K562 (cell line): ENCODE results near the gene COL21A1. TPM values are rescaled to one million over a fixed set of nuclear protein-coding genes. Genes with fewer than 3 reads are reported as not detected.

ENCODE experiments used
- ATAC-seq: fragments of 200-7000 bp; cut with Tn5 transposase; 3 replicates; pipeline ENCODE4 v1.9.1; 2020; ENCODE audit warnings: moderate library complexity
- BruUV-seq: library from RNA; stranded (reverse); fragments of 400-500 nt; replicated peaks from 2 replicates; lab custom pipeline; 2021; lab: Mats Ljungman, UMichigan
- CTCF ChIA-PET: fragments of 300-600 bp; formaldehyde crosslinking; extraction: SDS; loops from one replicate; lab custom pipeline; 2021; ENCODE audit warnings: low intra/inter-chr PET ratio; lab: Yijun Ruan, JAX
- POLR2A ChIA-PET: fragments of 300-600, 350-650 bp; sonication (Branson Sonifier 250); formaldehyde crosslinking; extraction: SDS; loops from one replicate; lab custom pipeline; 2021; ENCODE audit warnings: antibody characterized with exemption, inconsistent platforms; lab: Yijun Ruan, JAX
- DNase-seq, 4 experiments: peaks; one replicate each; pipeline versions ENCODE4 v3.0.0 to v3.0.0-alpha.2; 2011 to 2018; ENCODE audit warnings: low spot score in 3 of 4, mixed read lengths in 3 of 4; ENCODE audit errors: extremely low read depth in 1 of 4
- FAIRE-seq: peaks from 2 replicates; lab custom pipeline; 2011; peaks lifted over from hg19 to GRCh38; lab: Jason Lieb, UNC
- H2AFZ ChIP-seq: 2 replicates; pipeline ENCODE4 v1.6.0; 2011; ENCODE audit warnings: low read depth, low read length, control low read depth, inconsistent platforms
- H3K27ac ChIP-seq: fragments of 200-600 bp; 3 replicates; pipeline ENCODE4 v1.8.0; 2011; ENCODE audit warnings: low read depth, mild to moderate bottlenecking, control low read depth, inconsistent platforms, low read length, moderate library complexity, mixed read lengths; ENCODE audit errors: extremely low read depth
- H3K27me3 ChIP-seq, 2 experiments: fragments of 300-600 bp in 1 of 2; 2 replicates in 1 of 2; 3 replicates in 1 of 2; pipeline versions ENCODE4 v1.6.0 to v1.8.0; 2011; ENCODE audit warnings: inconsistent platforms in 2 of 2, low read length in 2 of 2, mild to moderate bottlenecking in 1 of 2, mixed read lengths in 1 of 2, moderate library complexity in 1 of 2; ENCODE audit not compliant: control insufficient read depth in 2 of 2, insufficient read depth in 2 of 2
- H3K36me3 ChIP-seq: fragments of 300-600 bp; 3 replicates; pipeline ENCODE4 v1.8.0; 2011; ENCODE audit warnings: mild to moderate bottlenecking, low read length, inconsistent platforms; ENCODE audit not compliant: control insufficient read depth, insufficient read depth
- H3K4me1 ChIP-seq, 2 experiments: fragments of 200-600 bp in 1 of 2; replicated peaks in 1 of 2; 2 replicates in 1 of 2; 3 replicates in 1 of 2; pipeline versions ENCODE4 v1.5.1 to v1.8.0; 2011; ENCODE audit warnings: inconsistent platforms in 2 of 2, low read length in 2 of 2, mild to moderate bottlenecking in 1 of 2, mixed read lengths in 1 of 2, moderate library complexity in 1 of 2; ENCODE audit not compliant: control insufficient read depth in 2 of 2, insufficient read depth in 2 of 2
- H3K4me2 ChIP-seq: 2 replicates; pipeline ENCODE4 v1.6.1; 2011; ENCODE audit warnings: low read length, control low read depth, inconsistent platforms, mixed read lengths; ENCODE audit not compliant: insufficient read depth
- H3K4me3 ChIP-seq: fragments of 200-600 bp; sonication (generic), shearing (Covaris generic); 2 replicates; pipeline ENCODE4 v1.5.1; 2016; ENCODE audit warnings: control low read depth, inconsistent platforms
- H3K79me2 ChIP-seq: fragments of 200-600 bp; 3 replicates; pipeline ENCODE4 v1.8.0; 2011; ENCODE audit warnings: low read length, inconsistent platforms; ENCODE audit not compliant: control insufficient read depth, insufficient read depth
- H3K9ac ChIP-seq, 2 experiments: 2 replicates each; pipeline versions ENCODE4 v1.6.0 to v1.6.1; 2011; ENCODE audit warnings: low read depth in 2 of 2, low read length in 2 of 2, control low read depth in 1 of 2, inconsistent platforms in 1 of 2, mild to moderate bottlenecking in 1 of 2, mixed read lengths in 1 of 2; ENCODE audit not compliant: insufficient read depth in 1 of 2
- H3K9me1 ChIP-seq: one replicate; pipeline ENCODE4 v1.6.0; 2011; ENCODE audit warnings: inconsistent platforms, mild to moderate bottlenecking, low read length, moderate library complexity; ENCODE audit not compliant: control insufficient read depth, insufficient read depth
- H3K9me3 ChIP-seq: replicated peaks from 2 replicates; pipeline ENCODE4 v1.5.1; 2011; ENCODE audit warnings: low read depth, low read length, inconsistent platforms; ENCODE audit not compliant: control insufficient read depth, insufficient read depth
- H4K20me1 ChIP-seq: replicated peaks from 2 replicates; pipeline ENCODE4 v1.6.1; 2011; ENCODE audit warnings: low read length, inconsistent platforms, mixed read lengths; ENCODE audit not compliant: control insufficient read depth, insufficient read depth
- DNMT1 ChIP-seq: fragments of 450-650 bp; IDR thresholded peaks from 2 replicates; pipeline ENCODE4 v1.6.1; 2016; ENCODE audit warnings: antibody characterized with exemption, mild to moderate bottlenecking
- HIVEP1 ChIP-seq: fragments of 250-450 bp; sonication (Bioruptor Pico); IDR thresholded peaks from 2 replicates; pipeline ENCODE4 v1.4.0; 2020; ENCODE audit warnings: mild to moderate bottlenecking
- KHSRP ChIP-seq: fragments of 450-650 bp; IDR thresholded peaks from 2 replicates; pipeline ENCODE4 v1.6.1; 2017
- MBD2 ChIP-seq: sonication (generic); IDR thresholded peaks from 2 replicates; pipeline ENCODE4 v1.6.1; 2016; ENCODE audit warnings: low read depth, borderline replicate concordance
- MCM2 ChIP-seq: fragments of 450-650 bp; IDR thresholded peaks from 2 replicates; pipeline ENCODE4 v1.6.1; 2017; ENCODE audit warnings: low read depth, mild to moderate bottlenecking
- MTF1 ChIP-seq: fragments of 250-450 bp; sonication (Bioruptor Pico); IDR thresholded peaks from 2 replicates; pipeline ENCODE4 v1.9.0; 2021; ENCODE audit warnings: moderate library complexity, mild to moderate bottlenecking, inconsistent platforms, borderline replicate concordance
- MYBL2 ChIP-seq, 2 experiments: fragments of 450-650 bp in 1 of 2; sonication (generic) in 1 of 2; formaldehyde crosslinking in 1 of 2; IDR thresholded peaks; 2 replicates each; pipeline versions ENCODE4 v1.6.1 to v1.8.1; 2017 to 2022; ENCODE audit warnings: borderline replicate concordance in 1 of 2, inconsistent platforms in 1 of 2, low read depth in 1 of 2, mild to moderate bottlenecking in 1 of 2, missing genetic modification reagents in 1 of 2, moderate library complexity in 1 of 2
- NCOA6 ChIP-seq: fragments of 450-650 bp; IDR thresholded peaks from 2 replicates; pipeline ENCODE4 v1.6.1; 2017; ENCODE audit warnings: mild to moderate bottlenecking
- NELFE ChIP-seq: IDR thresholded peaks from 2 replicates; pipeline ENCODE4 v1.6.1; 2011; ENCODE audit warnings: mild to moderate bottlenecking; ENCODE audit not compliant: insufficient read depth, insufficient read length
- NR1H2 ChIP-seq: sonication (generic); formaldehyde crosslinking; IDR thresholded peaks from 2 replicates; pipeline ENCODE4 v1.4.0; 2020; ENCODE audit warnings: mild to moderate bottlenecking, missing genetic modification reagents
- SAFB ChIP-seq: fragments of 200-400 bp; formaldehyde crosslinking; IDR thresholded peaks from 2 replicates; pipeline ENCODE4 v1.6.1; 2017; ENCODE audit warnings: low read depth, low read length, borderline replicate concordance
- WGBS: fragments of 100-300 bp; shearing (Covaris generic); methylation state at CpG from one replicate; pipeline ENCODE4 v1.1.6; 2016; ENCODE audit warnings: low coverage, mixed read lengths; ENCODE audit not compliant: insufficient coverage; ENCODE audit errors: missing lambda C conversion rate; 5-methylcytosine and 5-hydroxymethylcytosine counted together
- in situ Hi-C: fragments of 300-500 bp; cut with MboI; formaldehyde crosslinking; loops from 4 replicates; pipeline ENCODE4 v1.15.0; 2018; ENCODE audit warnings: inconsistent platforms, mixed read lengths
- intact Hi-C: fragments of 100-400 bp; cut with micrococcal nuclease; formaldehyde crosslinking; loops from 2 replicates; pipeline ENCODE4 v1.14.2; 2022
- polyA plus RNA-seq, 8 experiments: library from polyadenylated mRNA; depleted of rRNA in 4 of 8; stranded (reverse) in 5 of 8; unstranded in 3 of 8; fragments of >200 nt; fragmentation: Nextera tagmentation in 2 of 8; fragmentation: Illumina TruSeq in 1 of 8; extraction: Ambion mirVana in 2 of 8; extraction: Trizol in 1 of 8; gene quantifications; 2 replicates each; pipeline versions ENCODE4 v1.2.1 to v1.2.3, GENCODE V29; 2011 to 2014; ENCODE audit warnings: inconsistent platforms in 1 of 8, missing spikeins in 1 of 8
- total RNA-seq, 7 experiments: library from RNA; depleted of rRNA in 6 of 7; stranded (reverse); fragments of >200 nt in 6 of 7; fragmentation: Illumina TruSeq in 2 of 7; extraction: Trizol in 2 of 7; gene quantifications; 2 replicates each; pipeline versions ENCODE4 v1.2.1 to v1.2.3, GENCODE V29; 2011 to 2021; ENCODE audit warnings: low replicate concordance in 1 of 7
- TF ChIP-seq, protein P1 (sequence below), 2 experiments: fragments of 450-650 bp; formaldehyde crosslinking in 1 of 2; IDR thresholded peaks; 2 replicates each; pipeline versions ENCODE4 v1.4.0 to v1.6.1; 2014 to 2020; ENCODE audit warnings: mild to moderate bottlenecking in 2 of 2, borderline replicate concordance in 1 of 2, low read depth in 1 of 2

Gene COL21A1
- total and polyA plus RNA-seq, 9 of the 15 experiments (the other 6 are each of a cell fraction or from before 2014, with no cell fraction given), result 0.03 to 0.76 (median 0.25) TPM

DNA sequence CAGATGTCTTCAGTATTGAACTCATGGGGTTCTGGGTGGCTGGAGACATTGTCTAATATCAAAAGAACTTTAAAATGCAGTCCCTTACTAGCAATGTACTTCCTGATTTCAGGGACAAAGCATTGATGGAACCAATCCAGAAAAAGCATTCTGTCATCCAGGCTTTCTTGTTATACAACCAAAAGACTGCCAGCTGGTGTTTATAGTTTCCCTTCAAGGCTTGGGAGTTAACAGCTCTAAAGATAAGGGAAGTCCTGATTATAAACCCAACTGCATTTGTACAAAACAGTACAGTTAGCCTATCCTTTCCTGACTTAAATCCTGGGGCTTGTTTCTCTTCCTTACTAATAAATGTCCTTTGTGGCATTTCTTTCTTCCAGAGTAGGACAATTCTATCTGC lies 160.0 kb downstream of the COL21A1 start (continued):
- TF ChIP-seq MCM2 (no peak), MTF1 (CRISPR knock-in tag) (no peak), SAFB (no peak), NR1H2 (no peak), MBD2 (no peak), DNMT1 (no peak), KHSRP (no peak), NELFE (no peak), MYBL2 (IDR thresholded peaks at IDR 0.05; ENCODE audit: low read depth) (no peak), MYBL2 (CRISPR knock-in tag; IDR thresholded peaks at IDR 0.05; ENCODE audit: borderline replicate concordance) (no peak)

GRCh38 chr6:56079751-56080540 lies 167.4 kb downstream of the COL21A1 start:
- Histone ChIP-seq H3K9me1 (no peaks in the 10 kb centered on the region), H3K9ac (no peak overlapping the region), H3K27ac (no peak overlapping the region), H3K9me3 (no peaks in the 10 kb centered on the region), H3K4me1 (no peaks in the 10 kb centered on the region), H3K79me2 (no peaks in the 10 kb centered on the region), H3K4me3 (no peak overlapping the region), H3K27me3 (no peaks in the 10 kb centered on the region), H2AFZ (no peak overlapping the region), H3K4me2 (no peak overlapping the region), H4K20me1 (no peaks in the 10 kb centered on the region), H3K36me3 (no peaks in the 10 kb centered on the region)
- ATAC-seq (no peak), DNase-seq (no peak), FAIRE-seq (no peak)
- in situ Hi-C loops, result no loop called here
- ChIA-PET POLR2A (no interaction called here), CTCF (no interaction called here)
- intact Hi-C loops, result no loop called here
- BruUV-seq, result no TSS peak
- WGBS, result 3% methylated on average over 2 of the region's 2 CpGs
- TF ChIP-seq HIVEP1 (CRISPR knock-in tag), result no peak
- TF ChIP-seq, protein P1, sequence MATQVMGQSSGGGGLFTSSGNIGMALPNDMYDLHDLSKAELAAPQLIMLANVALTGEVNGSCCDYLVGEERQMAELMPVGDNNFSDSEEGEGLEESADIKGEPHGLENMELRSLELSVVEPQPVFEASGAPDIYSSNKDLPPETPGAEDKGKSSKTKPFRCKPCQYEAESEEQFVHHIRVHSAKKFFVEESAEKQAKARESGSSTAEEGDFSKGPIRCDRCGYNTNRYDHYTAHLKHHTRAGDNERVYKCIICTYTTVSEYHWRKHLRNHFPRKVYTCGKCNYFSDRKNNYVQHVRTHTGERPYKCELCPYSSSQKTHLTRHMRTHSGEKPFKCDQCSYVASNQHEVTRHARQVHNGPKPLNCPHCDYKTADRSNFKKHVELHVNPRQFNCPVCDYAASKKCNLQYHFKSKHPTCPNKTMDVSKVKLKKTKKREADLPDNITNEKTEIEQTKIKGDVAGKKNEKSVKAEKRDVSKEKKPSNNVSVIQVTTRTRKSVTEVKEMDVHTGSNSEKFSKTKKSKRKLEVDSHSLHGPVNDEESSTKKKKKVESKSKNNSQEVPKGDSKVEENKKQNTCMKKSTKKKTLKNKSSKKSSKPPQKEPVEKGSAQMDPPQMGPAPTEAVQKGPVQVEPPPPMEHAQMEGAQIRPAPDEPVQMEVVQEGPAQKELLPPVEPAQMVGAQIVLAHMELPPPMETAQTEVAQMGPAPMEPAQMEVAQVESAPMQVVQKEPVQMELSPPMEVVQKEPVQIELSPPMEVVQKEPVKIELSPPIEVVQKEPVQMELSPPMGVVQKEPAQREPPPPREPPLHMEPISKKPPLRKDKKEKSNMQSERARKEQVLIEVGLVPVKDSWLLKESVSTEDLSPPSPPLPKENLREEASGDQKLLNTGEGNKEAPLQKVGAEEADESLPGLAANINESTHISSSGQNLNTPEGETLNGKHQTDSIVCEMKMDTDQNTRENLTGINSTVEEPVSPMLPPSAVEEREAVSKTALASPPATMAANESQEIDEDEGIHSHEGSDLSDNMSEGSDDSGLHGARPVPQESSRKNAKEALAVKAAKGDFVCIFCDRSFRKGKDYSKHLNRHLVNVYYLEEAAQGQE (IDR thresholded peaks at IDR 0.05; ENCODE audit: borderline replicate concordance), result no peak
- TF ChIP-seq, protein P1 (CRISPR knock-in tag; IDR thresholded peaks at IDR 0.05; ENCODE audit: low read depth), result no peak
- TF ChIP-seq NCOA6, result no peak
